Hepatic stellate cell (primary cell): ENCODE measurements around the gene EDRF1.
"Not testable (repeated sequence)": the region's sequence is repeated elsewhere in the genome, so short reads cannot be mapped to it uniquely, and the experiment has no call there.

Experiments used
- DNase-seq: peaks from one replicate; pipeline ENCODE4 v3.0.0; 2011; ENCODE audit warnings: low spot score

EDRF1 gene

GRCh38 chr10:125719173-125720001, at the start of gene EDRF1:
Gene EDRF1, plus strand, starts transcription at chr10:125719709. Its CDS starts 99 bp downstream, at chr10:125719808.
- peak; percentile 93 for DNase-seq

- DNase-seq = no peak
These were observed 46.6 kb upstream of the EDRF1 start for GRCh38 chr10:125672884-125673283.

- no peak for DNase-seq
These were observed 40.1 kb upstream of the EDRF1 start for GRCh38 chr10:125679436-125679835.

- DNase-seq = no peak
These were observed 36.4 kb upstream of the EDRF1 start, which contains the start of gene TEX36 for GRCh38 chr10:125683063-125683462. Gene TEX36, minus strand, starts transcription at chr10:125683163. Its CDS starts 174 bp downstream, at chr10:125682989.

GRCh38 chr10:125683821-125684220, 35.7 kb upstream of the EDRF1 start:
- DNase-seq = no peak

- no peak for DNase-seq
These were observed 34.9 kb upstream of the EDRF1 start for GRCh38 chr10:125684581-125684980.

- no peak for DNase-seq
These were observed 31.9 kb upstream of the EDRF1 start for GRCh38 chr10:125687507-125688185.

- no peak for DNase-seq
These were observed 29.4 kb upstream of the EDRF1 start for GRCh38 chr10:125689955-125690569.

GRCh38 chr10:125691160-125691981, 28.1 kb upstream of the EDRF1 start:
- DNase-seq = no peak

GRCh38 chr10:125692196-125692595, 27.3 kb upstream of the EDRF1 start:
- no peak for DNase-seq

- DNase-seq = no peak
These were observed 26.6 kb upstream of the EDRF1 start for GRCh38 chr10:125692601-125693523.

- DNase-seq = no peak
These were observed 26.0 kb upstream of the EDRF1 start for GRCh38 chr10:125693524-125693847.

- DNase-seq = peak; percentile 38
These were observed 24.6 kb upstream of the EDRF1 start for GRCh38 chr10:125694883-125695282.

- DNase-seq = not testable (repeated sequence)
These were observed 22.6 kb upstream of the EDRF1 start for GRCh38 chr10:125696884-125697283.

GRCh38 chr10:125698481-125698998, 21.0 kb upstream of the EDRF1 start:
- no peak for DNase-seq

- DNase-seq = no peak
These were observed 19.9 kb upstream of the EDRF1 start for GRCh38 chr10:125699562-125700143.

GRCh38 chr10:125700355-125700911, 19.1 kb upstream of the EDRF1 start:
- DNase-seq = no peak

- no peak for DNase-seq
These were observed 11.7 kb upstream of the EDRF1 start for GRCh38 chr10:125707541-125708468.

- DNase-seq = no peak
These were observed 10.5 kb upstream of the EDRF1 start for GRCh38 chr10:125708971-125709503.
